A549 (cell line): ENCODE results near the gene HORMAD1. TPM values are rescaled to one million over a fixed set of nuclear protein-coding genes. Genes with fewer than 3 reads are reported as not detected.

Experiments used
- ATAC-seq, 2 experiments: fragments of 200-7000 bp in 1 of 2; fragments of >200 bp in 1 of 2; cut with Nextera tagmentation in 1 of 2; cut with Tn5 transposase in 1 of 2; 3 replicates each; pipeline versions ENCODE4 v1.8.0 to v1.9.1; 2018 to 2020; ENCODE audit warnings: mild to moderate bottlenecking in 1 of 2, moderate library complexity in 1 of 2
- CTCF ChIA-PET: fragments of 300-600 bp; sonication (Branson Sonifier 250); formaldehyde crosslinking; extraction: SDS; loops from one replicate; lab custom pipeline; 2021; ENCODE audit warnings: antibody characterized with exemption, inconsistent platforms; lab: Yijun Ruan, JAX
- POLR2A ChIA-PET: fragments of 350-600 bp; formaldehyde crosslinking; extraction: SDS; loops from one replicate; lab custom pipeline; 2021; ENCODE audit warnings: antibody characterized with exemption, inconsistent platforms; lab: Yijun Ruan, JAX
- DNase-seq, 2 experiments: peaks; one replicate each; pipeline versions ENCODE4 v3.0.0 to v3.0.0-alpha.2; 2011 to 2016; ENCODE audit warnings: low read depth in 1 of 2, low spot score in 1 of 2
- FAIRE-seq: peaks from 2 replicates; lab custom pipeline; 2011; peaks lifted over from hg19 to GRCh38; lab: Jason Lieb, UNC
- H3K27ac ChIP-seq, 2 experiments: fragments of >200 bp; sonication (Bioruptor Twin); formaldehyde crosslinking; 3 replicates each; pipeline ENCODE4 v1.5.1; 2016 to 2017
- H3K4me1 ChIP-seq: fragments of >200 bp; sonication (Bioruptor Twin); formaldehyde crosslinking; 3 replicates; pipeline ENCODE4 v1.6.1; 2016
- H3K4me2 ChIP-seq: fragments of >200 bp; sonication (Bioruptor Twin); formaldehyde crosslinking; 3 replicates; pipeline ENCODE4 v1.6.1; 2016
- H3K4me3 ChIP-seq: fragments of >200 bp; sonication (Bioruptor Twin); formaldehyde crosslinking; 3 replicates; pipeline ENCODE4 v1.5.1; 2016
- H3K9me3 ChIP-seq: fragments of >200 bp; sonication (Bioruptor Twin); formaldehyde crosslinking; 3 replicates; pipeline ENCODE4 v1.6.1; 2016
- BCL3 ChIP-seq: fragments of >200 bp; sonication (Bioruptor Twin); formaldehyde crosslinking; IDR thresholded peaks from 3 replicates; pipeline ENCODE4 v1.6.1; 2016
- BHLHE40 ChIP-seq: IDR thresholded peaks from 2 replicates; pipeline ENCODE4 v1.6.1; 2012; ENCODE audit warnings: low read depth, low read length, inconsistent platforms
- CEBPB ChIP-seq, 2 experiments: fragments of >200 bp in 1 of 2; sonication (Bioruptor Twin) in 1 of 2; formaldehyde crosslinking in 1 of 2; IDR thresholded peaks; 2 replicates each; pipeline ENCODE4 v1.6.1; 2012 to 2016
- CHD4 ChIP-seq: fragments of 200-600 bp; sonication (generic); IDR thresholded peaks from 2 replicates; pipeline ENCODE4 v1.6.1; 2016; ENCODE audit warnings: antibody characterized with exemption, mild to moderate bottlenecking, borderline replicate concordance
- CTCF ChIP-seq: fragments of >200 bp; sonication (Bioruptor Twin); formaldehyde crosslinking; IDR thresholded peaks from 3 replicates; pipeline ENCODE4 v1.5.1; 2016
- E2F6 ChIP-seq: IDR thresholded peaks from 2 replicates; pipeline ENCODE4 v1.6.1; 2012; ENCODE audit warnings: low read depth, borderline replicate concordance
- EHF ChIP-seq: fragments of 250-450 bp; sonication (Bioruptor Pico); IDR thresholded peaks from 2 replicates; pipeline ENCODE4 v1.5.0; 2020; ENCODE audit warnings: mild to moderate bottlenecking
- EHMT2 ChIP-seq: fragments of 200-600 bp; sonication (generic); IDR thresholded peaks from 2 replicates; pipeline ENCODE4 v1.6.1; 2016; ENCODE audit warnings: antibody characterized with exemption, low read depth, mild to moderate bottlenecking, moderate library complexity
- FOSL2 ChIP-seq, 2 experiments: fragments of 450-650 bp in 1 of 2; fragments of >200 bp in 1 of 2; sonication (Bioruptor Twin) in 1 of 2; formaldehyde crosslinking; IDR thresholded peaks; 2 replicates each; pipeline versions ENCODE4 v1.5.0 to v1.6.1; 2016 to 2020; ENCODE audit warnings: mild to moderate bottlenecking in 1 of 2, moderate library complexity in 1 of 2
- HDAC2 ChIP-seq: fragments of 200-600 bp; sonication (generic); IDR thresholded peaks from 2 replicates; pipeline ENCODE4 v1.6.1; 2016
- HES2 ChIP-seq: fragments of >200 bp; sonication (Bioruptor Twin); formaldehyde crosslinking; IDR thresholded peaks from 2 replicates; pipeline ENCODE4 v1.6.1; 2016
- HMGXB4 ChIP-seq: fragments of 250-450 bp; sonication (Bioruptor Pico); IDR thresholded peaks from 2 replicates; pipeline ENCODE4 v1.5.0; 2021; ENCODE audit warnings: mild to moderate bottlenecking, moderate library complexity, borderline replicate concordance
- HOXA7 ChIP-seq: fragments of 250-450 bp; sonication (Bioruptor Pico); IDR thresholded peaks from 2 replicates; pipeline ENCODE4 v1.5.0; 2020; ENCODE audit warnings: mild to moderate bottlenecking, moderate library complexity
- HOXB5 ChIP-seq: fragments of 250-450 bp; sonication (Bioruptor Pico); IDR thresholded peaks from 2 replicates; pipeline ENCODE4 v1.5.0; 2020; ENCODE audit warnings: mild to moderate bottlenecking, moderate library complexity
- JUN ChIP-seq, 2 experiments: fragments of >200 bp; sonication (Bioruptor Twin); formaldehyde crosslinking; IDR thresholded peaks; 2 replicates in 1 of 2; 3 replicates in 1 of 2; pipeline ENCODE4 v1.6.1; 2016 to 2017
- JUNB ChIP-seq: fragments of >200 bp; sonication (Bioruptor Twin); formaldehyde crosslinking; IDR thresholded peaks from 2 replicates; pipeline ENCODE4 v1.6.1; 2016
- KDM1A ChIP-seq: fragments of 200-600 bp; sonication (generic); IDR thresholded peaks from 2 replicates; pipeline ENCODE4 v1.6.1; 2016; ENCODE audit warnings: low read depth, mild to moderate bottlenecking
- KDM5A ChIP-seq: fragments of 200-600 bp; sonication (generic); IDR thresholded peaks from 2 replicates; pipeline ENCODE4 v1.6.1; 2016; ENCODE audit warnings: antibody characterized with exemption, mild to moderate bottlenecking
- MAFK ChIP-seq: fragments of 450-650 bp; IDR thresholded peaks from 2 replicates; pipeline ENCODE4 v1.6.1; 2014; ENCODE audit not compliant: partially characterized antibody
- MAZ ChIP-seq: fragments of 150-350 bp; IDR thresholded peaks from 2 replicates; pipeline ENCODE4 v1.6.1; 2014; ENCODE audit warnings: antibody characterized with exemption, low read depth, low read length, borderline replicate concordance
- RAD21 ChIP-seq, 2 experiments: fragments of >200 bp in 1 of 2; sonication (Bioruptor Twin) in 1 of 2; formaldehyde crosslinking in 1 of 2; IDR thresholded peaks in 1 of 2; conservative IDR thresholded peaks in 1 of 2; 2 replicates in 1 of 2; 3 replicates in 1 of 2; pipeline ENCODE4 v1.6.1; 2012 to 2018; ENCODE audit warnings: inconsistent platforms in 1 of 2
- RARB ChIP-seq: fragments of 250-450 bp; sonication (Bioruptor Pico); IDR thresholded peaks from 2 replicates; pipeline ENCODE4 v1.8.0; 2021; ENCODE audit warnings: mild to moderate bottlenecking, moderate library complexity
- RCOR1 ChIP-seq: fragments of 150-350 bp; IDR thresholded peaks from 2 replicates; pipeline ENCODE4 v1.6.1; 2014; ENCODE audit warnings: antibody characterized with exemption, low read length, low read depth
- RFX5 ChIP-seq: fragments of 450-650 bp; IDR thresholded peaks from 2 replicates; pipeline ENCODE4 v1.7.1; 2014; ENCODE audit warnings: antibody characterized with exemption, mild to moderate bottlenecking, moderate library complexity
- SREBF2 ChIP-seq: fragments of 450-650 bp; IDR thresholded peaks from 2 replicates; pipeline ENCODE4 v1.6.1; 2014; ENCODE audit warnings: mild to moderate bottlenecking, moderate library complexity
- TFCP2L1 ChIP-seq: fragments of 250-450 bp; sonication (Bioruptor Pico); IDR thresholded peaks from 2 replicates; pipeline ENCODE4 v1.5.0; 2021; ENCODE audit warnings: mild to moderate bottlenecking
- TP53 ChIP-seq: fragments of 250-450 bp; sonication (Bioruptor Pico); IDR thresholded peaks from 2 replicates; pipeline ENCODE4 v1.5.0; 2021; ENCODE audit warnings: mild to moderate bottlenecking, moderate library complexity
- USF2 ChIP-seq: fragments of 450-650 bp; IDR thresholded peaks from 2 replicates; pipeline ENCODE4 v1.6.1; 2014; ENCODE audit warnings: antibody characterized with exemption
- ZFP36 ChIP-seq: fragments of 450-650 bp; IDR thresholded peaks from 2 replicates; pipeline ENCODE4 v1.6.1; 2014; ENCODE audit warnings: borderline replicate concordance; ENCODE audit not compliant: partially characterized antibody
- ZNF302 ChIP-seq: fragments of 250-450 bp; sonication (Bioruptor Pico); IDR thresholded peaks from 2 replicates; pipeline ENCODE4 v1.9.0; 2021; ENCODE audit warnings: inconsistent platforms, mild to moderate bottlenecking, moderate library complexity
- WGBS: methylation state at CpG from one replicate; pipeline ENCODE4 v1.1.6; 2017; ENCODE audit errors: missing lambda C conversion rate; 5-methylcytosine and 5-hydroxymethylcytosine counted together
- polyA plus RNA-seq, 4 experiments: library from polyadenylated mRNA; depleted of rRNA in 3 of 4; stranded (reverse); fragments of >200 nt; fragmentation: RNase III in 1 of 4; extraction: RNeasy Plus Mini Kit Qiagen cat#74134 plus additional on column Dnase treatment in 1 of 4; gene quantifications; 2 replicates in 3 of 4; 3 replicates in 1 of 4; pipeline ENCODE4 v1.2.3, GENCODE V29; 2011 to 2017

The HORMAD1 gene
- polyA plus RNA-seq, 2 of the 4 experiments (the other 2 are of a cell fraction) = 8.9 to 30.6 TPM

- no peak for FAIRE-seq
- Histone ChIP-seq H3K4me2 (no peak overlapping the region), H3K27ac (no peak overlapping the region), H3K9me3 (no peaks in the 10 kb centered on the region), H3K4me3 (no peak overlapping the region), H3K4me1 (0 out of 3 replicates have a peak, but pooled peaks cover 4% of the 10 kb centered on the region)
- no peak for TF ChIP-seq EHF (CRISPR knock-in tag)
- TF ChIP-seq HDAC2 = no peak
- TF ChIP-seq EHMT2 = no peak
- no peak for TF ChIP-seq JUN (IDR thresholded peaks at IDR 0.05)
- TF ChIP-seq KDM1A = no peak
- TF ChIP-seq CHD4 = no peak
- no peak for TF ChIP-seq KDM5A
- TF ChIP-seq ZFP36 = no peak
- no peak for TF ChIP-seq RCOR1
- no peak for TF ChIP-seq MAZ
- no peak for TF ChIP-seq CEBPB (IDR thresholded peaks at IDR 0.05)
- no peak for TF ChIP-seq BCL3
- no peak for TF ChIP-seq HES2
- TF ChIP-seq HOXA7 (CRISPR knock-in tag) = no peak
- POLR2A ChIA-PET = no interaction called here
- ATAC-seq = no peak
- 91% methylated on average over 5 of the region's 5 CpGs for WGBS
- no peak for DNase-seq
- CTCF ChIA-PET = interaction anchor here (1.0 to 1.7 kb wide), 5 partner anchors 10 to 100 kb away, joined by 3 to 7 read pairs (median 4); partner anchors contain the start of gene GOLPH3L
Measured at GRCh38 chr1:150661156-150661555, 59.5 kb downstream of the HORMAD1 start.

- TF ChIP-seq BCL3 = no peak
- TF ChIP-seq BHLHE40 = no peak
- TF ChIP-seq RAD21 (conservative IDR thresholded peaks at IDR 0.05 in 1 of 2, IDR thresholded peaks at IDR 0.05 in 1 of 2) = no peak
- TF ChIP-seq HMGXB4 = no peak
- no peak for TF ChIP-seq HOXB5
- no peak for TF ChIP-seq ZNF302 (CRISPR knock-in tag)
- TF ChIP-seq JUNB = no peak
- no peak for TF ChIP-seq E2F6
- no peak for TF ChIP-seq MAFK
- no peak for TF ChIP-seq RFX5
- TF ChIP-seq RARB (CRISPR knock-in tag) = no peak
- TF ChIP-seq CTCF = no peak
- TF ChIP-seq SREBF2 = no peak
- TF ChIP-seq TFCP2L1 (CRISPR knock-in tag) = no peak
- TF ChIP-seq USF2 = no peak
- no peak for TF ChIP-seq TP53 (CRISPR knock-in tag)
- no peak for TF ChIP-seq HOXA7 (CRISPR knock-in tag)
- no peak for TF ChIP-seq FOSL2 (IDR thresholded peaks at IDR 0.05)
- no peak for TF ChIP-seq FOSL2 (CRISPR knock-in tag; IDR thresholded peaks at IDR 0.05)
- ATAC-seq = no peak
- POLR2A ChIA-PET = no interaction called here
- CTCF ChIA-PET = interaction anchor here (1.0 to 1.7 kb wide), 4 partner anchors 10 to 100 kb away, joined by 3 to 7 read pairs (median 4); partner anchors contain the start of gene GOLPH3L
- H3K4me3 ChIP-seq = no peak overlapping the region
- no peak for FAIRE-seq
- WGBS = 70% methylated on average over 4 of the region's 4 CpGs
- H3K4me2 ChIP-seq = no peak overlapping the region
- H3K9me3 ChIP-seq = no peaks in the 10 kb centered on the region
- no peak overlapping the region for H3K27ac ChIP-seq
- no peak for DNase-seq
- 0 out of 3 replicates have a peak, but pooled peaks cover 4% of the 10 kb centered on the region for H3K4me1 ChIP-seq
Measured at GRCh38 chr1:150660584-150660983, 60.1 kb downstream of the HORMAD1 start.
